Renal cortex interstitium (tissue), 15 donors: ENCODE data around the gene MTERF2. TPM values are rescaled to one million over a fixed set of nuclear protein-coding genes. Genes with fewer than 3 reads are reported as not detected.
"Not testable (repeated sequence)": the region's sequence is repeated elsewhere in the genome, so short reads cannot be mapped to it uniquely, and the experiment has no call there.

Experiments used
- DNase-seq, 11 donors: peaks; one replicate each; pipeline ENCODE4 v3.0.0-alpha.2; 2013; ENCODE audit warnings: low read depth in 9 of 11, low spot score in 4 of 11; ENCODE audit errors: extremely low read depth in 1 of 11
- long read RNA-seq, 16 experiments: transcript quantifications; one replicate each; lab custom pipeline, GENCODE V29; 2026
- polyA plus RNA-seq, 3 donors: library from polyadenylated mRNA; unstranded; fragments of 120-200 nt; gene quantifications; one replicate each; pipeline ENCODE4 v1.2.1, GENCODE V29; 2013; ENCODE audit not compliant: insufficient read length in 3 of 3

Gene MTERF2
- 10 to 100 TPM; 29.5 to 34.2 (median 32.5) TPM for polyA plus RNA-seq
- long read RNA-seq, donor 1, transcript MTERF2-207 (2 exons, 3,235 nt): major isoform, 6 of 10 reads
- long read RNA-seq, donor 1, partial matches to known transcripts: 0 of 10 reads
- long read RNA-seq, donor 1, other reads (novel, unspliced or antisense): 0 of 10 reads
- long read RNA-seq, donor 2, partial matches to known transcripts: 0 of 6 reads
- long read RNA-seq, donor 2, other reads (novel, unspliced or antisense): 0 of 6 reads
- long read RNA-seq, donor 3, transcript MTERF2-202 (3 exons, 1,763 nt): minor isoform, 5 of 21 reads
- long read RNA-seq, donor 3, transcript MTERF2-207 (2 exons, 3,235 nt): major isoform, 8 of 21 reads
- long read RNA-seq, donor 3, transcript MTERF2-201 (3 exons, 1,790 nt): minor isoform, 7 of 21 reads
- long read RNA-seq, donor 3, partial matches to known transcripts: 0 of 21 reads
- long read RNA-seq, donor 3, other reads (novel, unspliced or antisense): 0 of 21 reads
- long read RNA-seq, donor 4, partial matches to known transcripts: 0 of 4 reads
- long read RNA-seq, donor 4, other reads (novel, unspliced or antisense): 0 of 4 reads
- long read RNA-seq, donor 5: 0 reads
- long read RNA-seq, donor 6, transcript MTERF2-207 (2 exons, 3,235 nt): major isoform, 12 of 19 reads
- long read RNA-seq, donor 6, partial matches to known transcripts: 0 of 19 reads
- long read RNA-seq, donor 6, other reads (novel, unspliced or antisense): 0 of 19 reads
- long read RNA-seq, donor 7, transcript MTERF2-207 (2 exons, 3,235 nt): major isoform, 15 of 20 reads
- long read RNA-seq, donor 7, transcript MTERF2-201 (3 exons, 1,790 nt): minor isoform, 5 of 20 reads
- long read RNA-seq, donor 7, partial matches to known transcripts: 0 of 20 reads
- long read RNA-seq, donor 7, other reads (novel, unspliced or antisense): 0 of 20 reads
- long read RNA-seq, donor 8, transcript MTERF2-202 (3 exons, 1,763 nt): minor isoform, 5 of 27 reads
- long read RNA-seq, donor 8, transcript MTERF2-201 (3 exons, 1,790 nt): minor isoform, 7 of 27 reads
- long read RNA-seq, donor 8, transcript MTERF2-207 (2 exons, 3,235 nt): major isoform, 14 of 27 reads
- long read RNA-seq, donor 8, partial matches to known transcripts: 0 of 27 reads
- long read RNA-seq, donor 8, other reads (novel, unspliced or antisense): 0 of 27 reads
- long read RNA-seq, donor 9, transcript MTERF2-207 (2 exons, 3,235 nt): minor isoform, 6 of 19 reads
- long read RNA-seq, donor 9, transcript MTERF2-202 (3 exons, 1,763 nt): minor isoform, 6 of 19 reads
- long read RNA-seq, donor 9, transcript MTERF2-201 (3 exons, 1,790 nt): major isoform, 7 of 19 reads
- long read RNA-seq, donor 9, partial matches to known transcripts: 0 of 19 reads
- long read RNA-seq, donor 9, other reads (novel, unspliced or antisense): 0 of 19 reads
- long read RNA-seq, donor 10, transcript MTERF2-207 (2 exons, 3,235 nt): major isoform, 10 of 16 reads
- long read RNA-seq, donor 10, transcript MTERF2-201 (3 exons, 1,790 nt): minor isoform, 5 of 16 reads
- long read RNA-seq, donor 10, partial matches to known transcripts: 0 of 16 reads
- long read RNA-seq, donor 10, other reads (novel, unspliced or antisense): 0 of 16 reads
- long read RNA-seq, donor 11, transcript MTERF2-207 (2 exons, 3,235 nt): major isoform, 6 of 12 reads
- long read RNA-seq, donor 11, partial matches to known transcripts: 0 of 12 reads
- long read RNA-seq, donor 11, other reads (novel, unspliced or antisense): 0 of 12 reads
- long read RNA-seq, donor 12, transcript MTERF2-207 (2 exons, 3,235 nt): major isoform, 6 of 9 reads
- long read RNA-seq, donor 12, partial matches to known transcripts: 0 of 9 reads
- long read RNA-seq, donor 12, other reads (novel, unspliced or antisense): 0 of 9 reads
- long read RNA-seq, donor 13: 0 reads
- long read RNA-seq, donor 14, transcript MTERF2-201 (3 exons, 1,790 nt): minor isoform, 5 of 17 reads
- long read RNA-seq, donor 14, transcript MTERF2-207 (2 exons, 3,235 nt): major isoform, 12 of 17 reads
- long read RNA-seq, donor 14, partial matches to known transcripts: 0 of 17 reads
- long read RNA-seq, donor 14, other reads (novel, unspliced or antisense): 0 of 17 reads
- long read RNA-seq, donor 15, transcript MTERF2-207 (2 exons, 3,235 nt): major isoform, 5 of 8 reads
- long read RNA-seq, donor 15, partial matches to known transcripts: 0 of 8 reads
- long read RNA-seq, donor 15, other reads (novel, unspliced or antisense): 0 of 8 reads
- long read RNA-seq, donor 16, transcript MTERF2-207 (2 exons, 3,235 nt): major isoform, 16 of 30 reads
- long read RNA-seq, donor 16, transcript MTERF2-201 (3 exons, 1,790 nt): minor isoform, 11 of 30 reads
- long read RNA-seq, donor 16, partial matches to known transcripts: 0 of 30 reads
- long read RNA-seq, donor 16, other reads (novel, unspliced or antisense): 0 of 30 reads

DNA sequence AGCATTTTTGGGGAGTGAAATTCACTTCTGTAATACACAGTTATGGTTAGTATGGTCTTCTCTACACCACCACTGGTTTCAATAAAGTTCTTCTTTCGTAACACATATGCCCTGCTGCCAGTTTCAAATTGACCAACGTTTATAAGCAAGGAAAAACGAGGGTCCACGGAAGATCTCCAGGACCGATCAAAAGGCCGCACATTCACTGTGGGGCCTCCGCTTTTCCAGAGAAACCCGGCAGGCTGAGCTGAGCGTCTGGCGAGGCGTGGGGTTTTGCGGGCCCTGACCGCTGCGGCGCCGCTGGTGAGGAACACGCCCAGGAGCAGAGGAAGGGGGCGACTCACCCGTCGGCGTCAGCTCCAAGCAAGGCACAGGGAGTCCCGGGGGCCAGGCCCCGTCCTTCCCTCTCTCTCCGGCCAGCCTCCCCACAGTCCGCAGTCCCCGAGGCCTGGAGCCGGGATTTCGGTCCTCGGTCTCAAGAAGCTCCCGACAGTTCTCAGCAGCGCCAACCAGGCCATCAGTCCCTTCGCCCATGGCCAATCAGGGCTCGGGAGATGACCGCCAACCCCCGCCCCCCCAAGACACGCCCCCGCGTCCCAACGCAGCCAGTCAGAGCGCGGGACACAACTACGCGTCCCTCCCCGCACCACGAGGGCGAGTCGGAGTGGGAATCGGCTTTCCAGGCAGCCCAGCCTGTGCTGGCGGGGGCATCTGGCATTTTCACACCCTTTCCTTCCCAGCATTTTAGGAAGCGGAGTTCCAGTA lies at the start of gene MTERF2:
Gene MTERF2, minus strand, starts transcription at position 522 of the 765 bp plus-strand sequence. CDS start 8,432 bp downstream, outside the sequence.
- peak; percentile 73 to 93 (median 88) for DNase-seq

GRCh38 chr12:107035733-107036132 lies 48.8 kb upstream of the MTERF2 start:
- no peak for DNase-seq

DNA sequence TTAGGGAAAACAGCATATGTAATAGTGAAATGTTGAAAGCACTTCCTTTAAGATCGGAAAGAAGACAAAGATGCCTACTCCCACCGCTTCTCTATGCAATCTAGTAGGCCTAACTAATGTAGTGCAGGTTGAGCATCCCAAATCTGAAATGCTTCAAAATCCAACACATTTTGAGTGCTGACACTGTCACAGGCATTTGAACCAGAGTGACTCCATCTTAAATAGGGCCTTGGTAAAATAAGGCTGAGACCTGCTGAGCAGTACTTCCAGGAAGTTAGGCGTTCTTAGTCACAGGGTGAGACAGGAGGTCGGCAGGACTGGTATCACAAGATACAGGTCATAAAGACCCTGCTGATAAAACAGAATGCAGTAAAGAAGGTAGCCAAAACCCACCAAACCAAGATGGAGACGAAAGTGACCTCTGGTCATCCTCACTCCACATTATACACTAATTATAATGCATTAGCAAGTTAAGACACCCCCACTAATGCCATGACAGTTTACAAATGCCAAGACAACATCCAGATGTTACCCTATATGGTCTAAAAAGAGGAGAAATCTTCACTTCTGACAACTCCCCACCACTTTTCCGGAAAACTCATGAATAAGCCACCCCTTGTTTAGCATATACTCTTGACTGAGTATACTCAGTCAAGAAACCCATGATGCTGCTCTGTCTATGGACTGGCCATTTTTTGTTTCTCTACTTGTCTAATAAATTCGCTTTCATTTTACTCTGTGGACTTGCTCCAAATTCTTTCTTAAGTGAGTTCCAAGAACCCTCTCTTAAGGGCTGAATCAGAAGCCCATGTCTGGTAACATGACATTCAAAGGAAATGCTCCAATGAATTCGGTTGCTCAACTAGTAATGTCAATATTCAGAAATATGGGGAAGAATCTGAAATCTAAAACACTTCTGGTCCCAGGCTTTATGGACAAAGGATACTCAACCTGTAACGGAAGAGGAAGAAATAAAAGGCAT lies 47.1 kb upstream of the MTERF2 start:
- no peak for DNase-seq

DNA sequence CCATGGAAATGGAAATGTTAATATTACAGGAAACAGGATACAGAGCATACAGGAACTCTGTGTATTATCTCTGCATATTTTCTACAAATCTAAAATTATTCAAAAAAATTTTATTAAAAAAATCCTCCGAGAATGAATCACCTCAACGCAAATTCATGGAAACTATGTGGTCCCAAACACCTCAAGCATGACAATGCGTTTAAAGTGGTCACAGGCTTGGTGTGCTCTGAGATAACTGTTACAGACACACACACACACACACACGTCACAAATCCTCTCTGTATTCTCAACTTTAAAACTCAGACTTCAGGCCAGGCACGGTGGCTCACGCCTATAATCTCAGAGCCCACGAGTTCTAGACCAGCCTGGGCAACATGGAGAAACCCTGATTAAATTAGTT lies 45.3 kb upstream of the MTERF2 start:
- DNase-seq: no peak

DNA sequence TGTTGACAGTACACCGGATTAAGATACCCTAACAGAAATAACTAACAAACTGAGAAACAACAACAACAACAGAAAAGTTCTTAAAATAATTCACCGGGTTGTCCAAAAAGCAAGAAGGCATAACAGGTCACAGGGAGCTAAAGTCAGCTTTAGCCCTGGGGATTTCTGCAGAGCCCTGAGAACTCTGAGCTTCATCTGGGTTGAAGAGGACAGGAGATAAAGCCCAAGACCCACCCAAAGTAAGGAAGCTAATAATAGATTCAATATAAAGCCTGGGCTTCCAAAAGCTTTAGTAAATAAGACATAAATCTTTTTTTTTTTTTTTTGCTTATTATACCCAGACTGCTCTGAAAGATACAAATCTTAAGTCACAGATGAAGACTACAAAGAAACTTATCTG lies 44.1 kb upstream of the MTERF2 start:
- DNase-seq: no peak

GRCh38 chr12:107029081-107029480 lies 42.1 kb upstream of the MTERF2 start:
- DNase-seq: no peak

GRCh38 chr12:107027636-107028053 lies 40.7 kb upstream of the MTERF2 start:
- peak; percentile 22 to 73 (median 57) for DNase-seq

GRCh38 chr12:107026806-107027635 lies 40.1 kb upstream of the MTERF2 start:
- DNase-seq: peak in 2 of 11 donors; percentile 6 to 13

DNA sequence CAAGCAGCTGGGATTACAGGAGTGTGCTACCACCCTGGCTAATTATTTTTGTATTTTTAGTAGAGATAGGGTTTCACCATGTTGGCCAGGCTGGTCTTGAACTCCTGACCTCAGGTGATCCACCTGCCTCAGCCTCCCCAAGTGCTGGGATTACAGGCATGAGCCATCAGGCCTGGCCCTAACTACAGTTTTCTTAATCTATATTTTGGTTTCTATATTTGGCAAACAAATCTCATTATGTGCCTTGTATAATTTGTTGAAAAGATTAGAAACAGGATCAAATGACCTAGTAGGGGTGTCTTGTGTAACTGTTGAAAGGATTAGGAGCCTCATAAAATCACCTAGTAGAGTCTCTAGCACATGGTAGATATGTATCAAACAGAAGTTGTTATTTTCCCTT lies 39.4 kb upstream of the MTERF2 start:
- DNase-seq: not testable (repeated sequence)

DNA sequence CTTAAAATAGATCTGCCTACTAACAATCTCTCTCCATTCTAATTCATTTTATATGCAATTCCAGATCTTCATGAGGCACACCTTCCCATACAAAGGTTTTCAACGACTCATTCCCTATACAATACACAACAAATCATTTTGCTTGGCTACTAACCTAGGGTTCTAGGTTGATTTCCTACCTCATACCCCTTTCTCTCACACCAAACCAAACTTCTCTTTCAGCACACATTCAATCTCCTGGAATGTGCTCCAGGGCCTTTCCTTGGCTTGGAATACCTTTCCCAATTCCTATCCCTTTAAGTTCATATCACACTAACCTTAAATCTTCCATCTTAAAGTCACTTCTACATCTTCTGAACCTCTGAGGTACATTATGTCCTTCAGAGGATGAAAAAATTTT lies 38.7 kb upstream of the MTERF2 start:
- no peak for DNase-seq

- no peak for DNase-seq
Observed at GRCh38 chr12:107019546-107019945, 32.6 kb upstream of the MTERF2 start.

DNA sequence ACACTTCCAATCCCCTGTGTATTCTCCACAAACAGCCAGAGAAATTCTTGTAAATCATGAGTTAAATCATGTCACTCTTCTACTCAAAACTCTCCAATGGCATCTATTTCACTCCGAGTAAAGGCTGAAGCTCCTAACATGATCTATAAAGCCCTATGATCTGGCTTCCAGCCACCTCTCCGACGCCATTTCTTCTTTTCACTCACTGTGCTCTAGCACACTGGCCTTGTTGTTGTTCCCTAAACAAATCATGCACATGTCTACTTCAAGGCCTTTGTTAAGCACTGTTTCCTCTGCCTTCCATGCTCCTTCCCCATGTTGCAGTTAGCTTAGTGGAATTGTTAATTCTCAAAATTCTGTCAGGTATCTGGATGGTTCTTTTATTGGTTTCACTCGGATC lies 30.1 kb upstream of the MTERF2 start:
- no peak for DNase-seq

- DNase-seq: no peak
Observed at GRCh38 chr12:107014055-107014454, 27.1 kb upstream of the MTERF2 start.

GRCh38 chr12:107012736-107013425 lies 25.9 kb upstream of the MTERF2 start:
- DNase-seq: no peak
